ENCODE measurements around the gene CUBN. TPM values are rescaled to one million over a fixed set of nuclear protein-coding genes. Genes with fewer than 3 reads are reported as not detected.

CUBN gene
- total RNA-seq, 4 donors from 2014 or later = 0.37 to 1.5 (median 1.1) TPM

GRCh38 chr10:17166699-17167098, 37.1 kb upstream of the CUBN start:
- intact Hi-C loops (cut with DNase I; ENCODE audit: low total_unique reads) (no loop called here), in situ Hi-C loops (cut with MboI; ENCODE audit: low pct_ligation_motif_present in 1 of 4, low pct_unique_long_range_greater_than_20kb in 1 of 4, low sequenced_read_pairs in 3 of 4) (no loop called here)
- no peak overlapping the region for H3K4me3 ChIP-seq
- no peak for DNase-seq
- no peaks in the 10 kb centered on the region for H3K36me3 ChIP-seq
- no peaks in the 10 kb centered on the region for H3K4me1 ChIP-seq
- TF ChIP-seq POLR2AphosphoS5 (IDR thresholded peaks at IDR 0.05) (no peak), CTCF (IDR thresholded peaks at IDR 0.05) (no peak), EP300 (IDR thresholded peaks at IDR 0.05; ENCODE audit: low read depth) (no peak), POLR2A (IDR thresholded peaks at IDR 0.05) (no peak)
- no peaks in the 10 kb centered on the region for H3K27me3 ChIP-seq
- no peak overlapping the region for H3K27ac ChIP-seq
- WGBS, 2 donors (ENCODE audit: low coverage in 1 of 2) = 81% methylated on average over 3 of the region's 3 CpGs; no CpG with 5 or more reads in 1 of the 2 donors
- no peaks in the 10 kb centered on the region for H3K9me3 ChIP-seq

GRCh38 chr10:17162828-17163227, 33.2 kb upstream of the CUBN start:
- no peaks in the 10 kb centered on the region for H3K36me3 ChIP-seq
- in situ Hi-C loops (cut with MboI; ENCODE audit: low pct_ligation_motif_present in 1 of 4, low pct_unique_long_range_greater_than_20kb in 1 of 4, low sequenced_read_pairs in 3 of 4) (no loop called here), intact Hi-C loops (cut with DNase I; ENCODE audit: low total_unique reads) (no loop called here)
- no peak for DNase-seq
- no peak overlapping the region for H3K27ac ChIP-seq
- no peaks in the 10 kb centered on the region for H3K4me1 ChIP-seq
- no peak overlapping the region for H3K4me3 ChIP-seq
- H3K9me3 ChIP-seq = no peaks in the 10 kb centered on the region
- H3K27me3 ChIP-seq = no peaks in the 10 kb centered on the region
- TF ChIP-seq EP300 (IDR thresholded peaks at IDR 0.05; ENCODE audit: low read depth) (no peak), POLR2A (IDR thresholded peaks at IDR 0.05) (no peak), CTCF (IDR thresholded peaks at IDR 0.05) (no peak), POLR2AphosphoS5 (IDR thresholded peaks at IDR 0.05) (no peak)
- 78 to 94% methylated on average over 2 of the region's 2 CpGs for WGBS, 2 donors (ENCODE audit: low coverage in 1 of 2)

- intact Hi-C loops (cut with DNase I; ENCODE audit: low total_unique reads) (no loop called here), in situ Hi-C loops (cut with MboI; ENCODE audit: low pct_ligation_motif_present in 1 of 4, low pct_unique_long_range_greater_than_20kb in 1 of 4, low sequenced_read_pairs in 3 of 4) (no loop called here)
- TF ChIP-seq POLR2AphosphoS5 (IDR thresholded peaks at IDR 0.05) (no peak), CTCF (IDR thresholded peaks at IDR 0.05) (no peak), POLR2A (IDR thresholded peaks at IDR 0.05) (no peak), EP300 (IDR thresholded peaks at IDR 0.05; ENCODE audit: low read depth) (no peak)
- H3K27ac ChIP-seq = no peak overlapping the region
- 65 to 100% methylated on average over 1 to 3 of the region's 3 CpGs for WGBS, 2 donors (ENCODE audit: low coverage in 1 of 2)
- H3K4me1 ChIP-seq = no peaks in the 10 kb centered on the region
- no peaks in the 10 kb centered on the region for H3K36me3 ChIP-seq
- no peaks in the 10 kb centered on the region for H3K9me3 ChIP-seq
- no peak overlapping the region for H3K4me3 ChIP-seq
- DNase-seq = no peak
- no peaks in the 10 kb centered on the region for H3K27me3 ChIP-seq
Measured at GRCh38 chr10:17161775-17162174, 32.2 kb upstream of the CUBN start.

GRCh38 chr10:17157024-17157423, 27.4 kb upstream of the CUBN start:
- 54 to 56% methylated on average over 2 of the region's 2 CpGs for WGBS, 2 donors (ENCODE audit: low coverage in 1 of 2)
- in situ Hi-C loops (cut with MboI; ENCODE audit: low pct_ligation_motif_present in 1 of 4, low pct_unique_long_range_greater_than_20kb in 1 of 4, low sequenced_read_pairs in 3 of 4) = no loop called here
- Histone ChIP-seq H3K27me3 (no peaks in the 10 kb centered on the region), H3K36me3 (no peaks in the 10 kb centered on the region), H3K4me1 (peaks cover 0 to 14% (median 2%) of the 10 kb centered on the region in 4 donors), H3K4me3 (no peak overlapping the region), H3K27ac (no peak overlapping the region), H3K9me3 (no peaks in the 10 kb centered on the region)
- intact Hi-C loops (cut with DNase I; ENCODE audit: low total_unique reads) = no loop called here
- DNase-seq = no peak
- TF ChIP-seq POLR2A (IDR thresholded peaks at IDR 0.05) (no peak), POLR2AphosphoS5 (IDR thresholded peaks at IDR 0.05) (no peak), CTCF (IDR thresholded peaks at IDR 0.05) (no peak), EP300 (IDR thresholded peaks at IDR 0.05; ENCODE audit: low read depth) (no peak)

All from transverse colon (tissue), 4 donors.